Measurements from ENCODE around the gene HOXB4. TPM values are rescaled to one million over a fixed set of nuclear protein-coding genes. Genes with fewer than 3 reads are reported as not detected.

Gene HOXB4
- total RNA-seq, 1 experiment from 2014 or later = 11.3 TPM

DNA sequence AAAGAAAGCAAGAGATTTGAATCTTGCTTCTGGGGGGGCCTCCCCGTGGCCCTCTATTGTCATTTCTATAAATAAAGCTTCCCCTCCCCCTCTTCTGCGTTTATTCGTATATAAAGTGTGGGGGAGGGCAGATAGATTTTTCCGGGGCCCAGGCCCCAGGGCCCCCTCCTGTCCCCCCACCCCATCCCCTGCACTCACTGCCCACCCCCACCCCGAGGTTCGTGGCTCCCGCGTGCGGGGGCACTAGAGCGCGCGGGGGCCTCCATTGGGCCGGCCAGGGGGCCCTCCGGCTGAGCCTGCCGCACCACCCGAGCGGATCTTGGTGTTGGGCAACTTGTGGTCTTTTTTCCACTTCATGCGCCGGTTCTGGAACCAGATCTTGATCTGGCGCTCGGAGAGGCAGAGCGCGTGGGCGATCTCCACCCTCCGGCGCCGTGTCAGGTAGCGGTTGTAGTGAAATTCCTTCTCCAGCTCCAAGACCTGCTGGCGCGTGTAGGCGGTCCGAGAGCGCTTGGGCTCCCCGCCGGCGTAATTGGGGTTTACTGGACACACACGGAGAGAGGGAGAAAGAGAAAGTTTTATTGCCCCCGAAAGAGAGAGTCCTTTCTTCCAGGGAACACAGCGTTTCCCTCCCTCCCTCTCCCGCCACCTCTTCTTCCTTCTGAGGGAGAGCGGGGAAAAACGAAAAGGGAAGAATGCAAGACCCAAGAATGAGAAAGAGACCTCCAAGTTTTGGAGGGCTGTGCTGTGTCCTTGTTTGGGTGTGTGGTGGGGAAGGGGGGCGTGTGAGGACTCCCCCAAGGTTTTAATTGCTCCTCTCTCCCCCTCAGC, 1.5 kb downstream of the HOXB4 start:
- POLR2A ChIA-PET = no interaction called here
- no peak for DNase-seq (ENCODE audit: low read depth, low spot score)

DNA sequence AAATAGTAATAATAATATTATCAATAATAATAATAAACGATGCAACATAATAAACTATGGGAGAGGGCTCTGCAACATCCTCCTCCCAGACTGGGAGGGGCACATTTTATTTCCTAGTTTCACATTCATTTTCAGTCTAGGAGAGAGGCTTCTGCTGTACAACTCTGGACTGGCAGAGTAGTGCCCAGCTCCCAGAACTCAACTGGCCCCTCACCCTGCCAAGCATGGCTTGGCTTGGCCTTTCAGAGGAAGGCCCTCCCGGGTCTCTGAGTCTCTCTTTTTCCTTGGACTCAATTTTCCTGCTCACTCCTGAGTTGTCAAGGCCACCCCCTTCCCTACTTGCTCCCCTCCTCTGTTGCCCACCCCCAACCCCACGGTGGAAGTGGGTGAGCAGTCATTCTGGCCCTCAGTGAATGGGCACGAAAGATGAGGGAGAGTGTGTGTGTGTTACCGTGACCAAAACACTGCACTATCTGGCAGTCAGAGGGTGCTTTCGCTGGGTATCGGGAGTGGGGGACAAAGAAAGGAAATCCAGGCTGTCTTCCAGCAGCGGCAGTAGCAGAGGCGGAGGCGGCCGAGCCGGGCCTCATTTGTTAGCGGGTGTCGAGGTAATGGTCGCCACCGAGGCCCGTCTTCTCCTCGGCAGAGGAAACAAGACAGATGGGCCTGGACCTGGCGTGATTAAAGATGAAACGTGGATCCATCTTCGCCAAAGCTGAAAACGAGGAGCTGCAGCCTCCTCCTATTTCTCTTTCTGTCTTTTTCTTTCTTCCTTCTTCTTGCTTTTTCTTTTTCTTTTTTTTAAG, 2.3 kb downstream of the HOXB4 start:
- no peak overlapping the region for H3K9ac ChIP-seq (ENCODE audit: low read length)
- ATAC-seq (no peak), DNase-seq (ENCODE audit: low read depth, low spot score) (no peak)
- peaks cover 2 to 16% of the 10 kb centered on the region in 2 experiments; a peak in 3 of 4 replicates for H3K4me1 ChIP-seq (ENCODE audit: control insufficient read depth in 1 of 2, insufficient read depth in 2 of 2, low read length in 2 of 2)
- ChIA-PET RAD21 (ENCODE audit: low non-redundant PET in 1 of 2, low total read pairs in 2 of 2, uncharacterized antibody in 2 of 2, unreplicated experiment in 2 of 2) (no interaction called here), CTCF (no interaction called here), POLR2A (no interaction called here)
- TSS peak; percentile 18 for BruUV-seq (replicated peaks)
- H3K9me2 ChIP-seq (ENCODE audit: insufficient read depth) = no peaks in the 10 kb centered on the region
- H3K4me2 ChIP-seq (ENCODE audit: low read length) = peak overlapping the region; percentile 66
- peaks cover 83% of the 10 kb centered on the region for H3K79me2 ChIP-seq (ENCODE audit: insufficient read depth, low read length)
- no peaks in the 10 kb centered on the region for H4K20me1 ChIP-seq (ENCODE audit: insufficient read depth)
- H3K27ac ChIP-seq (ENCODE audit: low read depth, low read length) = peak overlapping the region; percentile 25; the same call in 1 of the 2 replicates
- no peaks in the 10 kb centered on the region for H3K9me3 ChIP-seq (ENCODE audit: control insufficient read depth in 1 of 2, insufficient read depth in 1 of 2, low read depth in 1 of 2, low read length in 2 of 2)
- intact Hi-C loops (cut with micrococcal nuclease) = no loop called here
- H3K36me3 ChIP-seq (ENCODE audit: control insufficient read depth in 1 of 2, insufficient read depth in 2 of 2, low read length in 2 of 2) = no peaks in the 10 kb centered on the region; a peak in 1 of 4 replicates
- no peaks in the 10 kb centered on the region for H3K27me3 ChIP-seq (ENCODE audit: insufficient read depth, low read length)
- no peak overlapping the region for H2AFZ ChIP-seq (ENCODE audit: low read depth, low read length, poor library complexity, severe bottlenecking)
- H3K4me3 ChIP-seq (replicated peaks in 1 of 2; ENCODE audit: low read depth in 1 of 2, low read length in 2 of 2) = no peak overlapping the region
- TF ChIP-seq, protein P1, sequence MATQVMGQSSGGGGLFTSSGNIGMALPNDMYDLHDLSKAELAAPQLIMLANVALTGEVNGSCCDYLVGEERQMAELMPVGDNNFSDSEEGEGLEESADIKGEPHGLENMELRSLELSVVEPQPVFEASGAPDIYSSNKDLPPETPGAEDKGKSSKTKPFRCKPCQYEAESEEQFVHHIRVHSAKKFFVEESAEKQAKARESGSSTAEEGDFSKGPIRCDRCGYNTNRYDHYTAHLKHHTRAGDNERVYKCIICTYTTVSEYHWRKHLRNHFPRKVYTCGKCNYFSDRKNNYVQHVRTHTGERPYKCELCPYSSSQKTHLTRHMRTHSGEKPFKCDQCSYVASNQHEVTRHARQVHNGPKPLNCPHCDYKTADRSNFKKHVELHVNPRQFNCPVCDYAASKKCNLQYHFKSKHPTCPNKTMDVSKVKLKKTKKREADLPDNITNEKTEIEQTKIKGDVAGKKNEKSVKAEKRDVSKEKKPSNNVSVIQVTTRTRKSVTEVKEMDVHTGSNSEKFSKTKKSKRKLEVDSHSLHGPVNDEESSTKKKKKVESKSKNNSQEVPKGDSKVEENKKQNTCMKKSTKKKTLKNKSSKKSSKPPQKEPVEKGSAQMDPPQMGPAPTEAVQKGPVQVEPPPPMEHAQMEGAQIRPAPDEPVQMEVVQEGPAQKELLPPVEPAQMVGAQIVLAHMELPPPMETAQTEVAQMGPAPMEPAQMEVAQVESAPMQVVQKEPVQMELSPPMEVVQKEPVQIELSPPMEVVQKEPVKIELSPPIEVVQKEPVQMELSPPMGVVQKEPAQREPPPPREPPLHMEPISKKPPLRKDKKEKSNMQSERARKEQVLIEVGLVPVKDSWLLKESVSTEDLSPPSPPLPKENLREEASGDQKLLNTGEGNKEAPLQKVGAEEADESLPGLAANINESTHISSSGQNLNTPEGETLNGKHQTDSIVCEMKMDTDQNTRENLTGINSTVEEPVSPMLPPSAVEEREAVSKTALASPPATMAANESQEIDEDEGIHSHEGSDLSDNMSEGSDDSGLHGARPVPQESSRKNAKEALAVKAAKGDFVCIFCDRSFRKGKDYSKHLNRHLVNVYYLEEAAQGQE (IDR thresholded peaks at IDR 0.05; ENCODE audit: low read depth) = no peak
- TF ChIP-seq FOSL1 (IDR thresholded peaks at IDR 0.05; ENCODE audit: low read depth) = no peak
- no peak for TF ChIP-seq TCF7L2 (IDR thresholded peaks at IDR 0.05; ENCODE audit: borderline replicate concordance, extremely low read depth, insufficient read depth, insufficient read length)
- no peak for TF ChIP-seq CBX3 (IDR thresholded peaks at IDR 0.05; ENCODE audit: low read depth)
- TF ChIP-seq, protein P2, sequence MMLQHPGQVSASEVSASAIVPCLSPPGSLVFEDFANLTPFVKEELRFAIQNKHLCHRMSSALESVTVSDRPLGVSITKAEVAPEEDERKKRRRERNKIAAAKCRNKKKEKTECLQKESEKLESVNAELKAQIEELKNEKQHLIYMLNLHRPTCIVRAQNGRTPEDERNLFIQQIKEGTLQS (IDR thresholded peaks at IDR 0.05) = no peak
- no peak for TF ChIP-seq CEBPB (IDR thresholded peaks at IDR 0.05; ENCODE audit: low read depth)
- TF ChIP-seq RAD21 (IDR thresholded peaks at IDR 0.05; ENCODE audit: low read depth) = no peak
- TF ChIP-seq SP1 (IDR thresholded peaks at IDR 0.05; ENCODE audit: low read depth) = no peak

More for the DNA sequence above, 1.5 kb downstream of the HOXB4 start:
- ChIA-PET RAD21 (ENCODE audit: low non-redundant PET in 1 of 2, low total read pairs in 2 of 2, uncharacterized antibody in 2 of 2, unreplicated experiment in 2 of 2) (no interaction called here), CTCF (interaction anchor here (0.9 kb wide), 1 partner anchor 11 kb away, joined by 3 read pairs; no protein-coding TSS in a partner anchor)
- Histone ChIP-seq H3K27ac (ENCODE audit: low read depth, low read length) (peak overlapping the region; percentile 91), H3K9ac (ENCODE audit: low read length) (peak overlapping the region; percentile 70), H3K79me2 (ENCODE audit: insufficient read depth, low read length) (peaks cover 85% of the 10 kb centered on the region), H4K20me1 (ENCODE audit: insufficient read depth) (no peaks in the 10 kb centered on the region), H3K4me1 (ENCODE audit: control insufficient read depth in 1 of 2, insufficient read depth in 2 of 2, low read length in 2 of 2) (peaks cover 6 to 21% of the 10 kb centered on the region in 2 experiments; a peak in 3 of 4 replicates), H3K4me2 (ENCODE audit: low read length) (peak overlapping the region; percentile 66), H3K9me3 (ENCODE audit: control insufficient read depth in 1 of 2, insufficient read depth in 1 of 2, low read depth in 1 of 2, low read length in 2 of 2) (no peaks in the 10 kb centered on the region), H3K36me3 (ENCODE audit: control insufficient read depth in 1 of 2, insufficient read depth in 2 of 2, low read length in 2 of 2) (no peaks in the 10 kb centered on the region; a peak in 1 of 4 replicates), H2AFZ (ENCODE audit: low read depth, low read length, poor library complexity, severe bottlenecking) (no peak overlapping the region), H3K9me2 (ENCODE audit: insufficient read depth) (no peaks in the 10 kb centered on the region), H3K4me3 (replicated peaks in 1 of 2; ENCODE audit: low read depth in 1 of 2, low read length in 2 of 2) (peak overlapping the region; percentile 57 to 58), H3K27me3 (ENCODE audit: insufficient read depth, low read length) (no peaks in the 10 kb centered on the region)
- no TSS peak for BruUV-seq (replicated peaks)
- TF ChIP-seq TCF7L2 (IDR thresholded peaks at IDR 0.05; ENCODE audit: borderline replicate concordance, extremely low read depth, insufficient read depth, insufficient read length) = no peak
- no peak for TF ChIP-seq EZH2phosphoT487 (IDR thresholded peaks at IDR 0.05; ENCODE audit: borderline replicate concordance)
- no peak for TF ChIP-seq CBX3 (IDR thresholded peaks at IDR 0.05; ENCODE audit: low read depth)
- no peak for TF ChIP-seq ZNF274 (IDR thresholded peaks at IDR 0.05; ENCODE audit: low read depth, low read length)
- TF ChIP-seq POLR2A (IDR thresholded peaks at IDR 0.05; ENCODE audit: borderline replicate concordance, extremely low read depth, insufficient read depth, insufficient read length) = no peak
- TF ChIP-seq EZH2 (IDR thresholded peaks at IDR 0.05) = no peak
- peak; percentile 82 for TF ChIP-seq EGR1 (IDR thresholded peaks at IDR 0.05; ENCODE audit: low read depth)
- no peak for TF ChIP-seq RAD21 (IDR thresholded peaks at IDR 0.05; ENCODE audit: low read depth)
- intact Hi-C loops (cut with micrococcal nuclease) = no loop called here
- no peak for ATAC-seq
